H7 (cell line): ENCODE data around the gene GATAD2A. TPM values are rescaled to one million over a fixed set of nuclear protein-coding genes. Genes with fewer than 3 reads are reported as not detected.
"Not testable (repeated sequence)": the region's sequence is repeated elsewhere in the genome, so short reads cannot be mapped to it uniquely, and the experiment has no call there.

Experiments
- DNase-seq: peaks from one replicate; pipeline ENCODE4 v3.0.0; 2012
- H3K27me3 ChIP-seq: 2 replicates; pipeline ENCODE4 v1.6.0; 2011; ENCODE audit warnings: mild to moderate bottlenecking, low read length; ENCODE audit not compliant: control insufficient read depth, insufficient read depth
- H3K36me3 ChIP-seq: replicated peaks from 2 replicates; pipeline ENCODE4 v1.5.1; 2011; ENCODE audit warnings: low read length; ENCODE audit not compliant: control insufficient read depth, insufficient read depth
- H3K4me3 ChIP-seq: 2 replicates; pipeline ENCODE4 v1.5.1; 2011; ENCODE audit warnings: low read depth, mild to moderate bottlenecking, control low read depth, low read length, moderate library complexity; ENCODE audit not compliant: insufficient read depth
- total RNA-seq: library from RNA; depleted of rRNA; stranded (reverse); fragments of >200 nt; shearing (Covaris generic); gene quantifications from 2 replicates; pipeline ENCODE4 v1.2.3, GENCODE V29; 2014

GATAD2A gene
- total RNA-seq, 1 experiment from 2014 or later: 104 TPM

- Histone ChIP-seq H3K4me3 (no peak overlapping the region), H3K27me3 (no peaks in the 10 kb centered on the region; the same call in 1 of the 2 replicates), H3K36me3 (no peaks in the 10 kb centered on the region)
- DNase-seq: peak; percentile 10
These were observed 24.2 kb upstream of the GATAD2A start for GRCh38 chr19:19381007-19381926.

GRCh38 chr19:19382118-19382517 lies 23.4 kb upstream of the GATAD2A start:
- no peak for DNase-seq
- no peaks in the 10 kb centered on the region; the same call in 1 of the 2 replicates for H3K27me3 ChIP-seq
- H3K4me3 ChIP-seq: no peak overlapping the region
- no peaks in the 10 kb centered on the region for H3K36me3 ChIP-seq

GRCh38 chr19:19384486-19384885 lies 21.0 kb upstream of the GATAD2A start:
- no peaks in the 10 kb centered on the region for H3K36me3 ChIP-seq
- DNase-seq: no peak
- no peaks in the 10 kb centered on the region; the same call in 1 of the 2 replicates for H3K27me3 ChIP-seq
- peak overlapping the region; percentile 52 for H3K4me3 ChIP-seq

GRCh38 chr19:19385131-19385895 lies 20.2 kb upstream of the GATAD2A start:
- DNase-seq: peak; percentile 99
- Histone ChIP-seq H3K36me3 (no peaks in the 10 kb centered on the region), H3K27me3 (no peaks in the 10 kb centered on the region; the same call in 1 of the 2 replicates), H3K4me3 (peak overlapping the region; percentile 81)

GRCh38 chr19:19385896-19386869 lies 19.3 kb upstream of the GATAD2A start:
- Histone ChIP-seq H3K4me3 (peak overlapping the region; percentile 81), H3K36me3 (no peaks in the 10 kb centered on the region), H3K27me3 (no peaks in the 10 kb centered on the region; the same call in 1 of the 2 replicates)
- DNase-seq: no peak

GRCh38 chr19:19387108-19387507 lies 18.4 kb upstream of the GATAD2A start:
- H3K36me3 ChIP-seq: no peaks in the 10 kb centered on the region
- no peak for DNase-seq
- H3K27me3 ChIP-seq: no peaks in the 10 kb centered on the region; the same call in 1 of the 2 replicates
- no peak overlapping the region for H3K4me3 ChIP-seq

- no peaks in the 10 kb centered on the region for H3K36me3 ChIP-seq
- H3K4me3 ChIP-seq: no peak overlapping the region
- H3K27me3 ChIP-seq: no peaks in the 10 kb centered on the region; the same call in 1 of the 2 replicates
- no peak for DNase-seq
These were observed 16.6 kb upstream of the GATAD2A start for GRCh38 chr19:19388568-19389555.

GRCh38 chr19:19389683-19390082 lies 15.8 kb upstream of the GATAD2A start:
- not testable (repeated sequence) for H3K4me3 ChIP-seq, DNase-seq, H3K27me3 ChIP-seq, H3K36me3 ChIP-seq

GRCh38 chr19:19394333-19394732 lies 11.1 kb upstream of the GATAD2A start:
- H3K27me3 ChIP-seq, DNase-seq, H3K4me3 ChIP-seq: not testable (repeated sequence)

GRCh38 chr19:19399733-19400433 lies 5.6 kb upstream of the GATAD2A start:
- DNase-seq: no peak
- Histone ChIP-seq H3K27me3 (no peaks in the 10 kb centered on the region), H3K4me3 (no peak overlapping the region), H3K36me3 (no peaks in the 10 kb centered on the region)

More at GRCh38 chr19:19394333-19394732, 11.1 kb upstream of the GATAD2A start:
- not testable (repeated sequence) for H3K36me3 ChIP-seq

GRCh38 chr19:19402656-19403372 lies 2.7 kb upstream of the GATAD2A start:
- Histone ChIP-seq H3K36me3 (no peaks in the 10 kb centered on the region), H3K4me3 (no peak overlapping the region), H3K27me3 (no peaks in the 10 kb centered on the region)
- DNase-seq: no peak

GRCh38 chr19:19403373-19403901 lies 2.0 kb upstream of the GATAD2A start:
- Histone ChIP-seq H3K36me3 (no peaks in the 10 kb centered on the region), H3K27me3 (no peaks in the 10 kb centered on the region), H3K4me3 (no peak overlapping the region)
- no peak for DNase-seq
